K562 (cell line): Measurements from ENCODE around the gene GCNT1. TPM values are rescaled to one million over a fixed set of nuclear protein-coding genes. Genes with fewer than 3 reads are reported as not detected.
A peak's percentile ranks its signal among the peaks of the same experiment; 100 is the strongest.

Experiments used
- ATAC-seq: fragments of 200-7000 bp; cut with Tn5 transposase; 3 replicates; pipeline ENCODE4 v1.9.1; 2020; ENCODE audit warnings: moderate library complexity
- BruUV-seq: library from RNA; stranded (reverse); fragments of 400-500 nt; replicated peaks from 2 replicates; lab custom pipeline; 2021; lab: Mats Ljungman, UMichigan
- CTCF ChIA-PET: fragments of 300-600 bp; formaldehyde crosslinking; extraction: SDS; loops from one replicate; lab custom pipeline; 2021; ENCODE audit warnings: low intra/inter-chr PET ratio; lab: Yijun Ruan, JAX
- POLR2A ChIA-PET: fragments of 300-600, 350-650 bp; sonication (Branson Sonifier 250); formaldehyde crosslinking; extraction: SDS; loops from one replicate; lab custom pipeline; 2021; ENCODE audit warnings: antibody characterized with exemption, inconsistent platforms; lab: Yijun Ruan, JAX
- DNase-seq, 4 experiments: peaks; one replicate each; pipeline versions ENCODE4 v3.0.0 to v3.0.0-alpha.2; 2011 to 2018; ENCODE audit warnings: low spot score in 3 of 4, mixed read lengths in 3 of 4; ENCODE audit errors: extremely low read depth in 1 of 4
- FAIRE-seq: peaks from 2 replicates; lab custom pipeline; 2011; peaks lifted over from hg19 to GRCh38; lab: Jason Lieb, UNC
- H2AFZ ChIP-seq: 2 replicates; pipeline ENCODE4 v1.6.0; 2011; ENCODE audit warnings: low read depth, low read length, control low read depth, inconsistent platforms
- H3K27ac ChIP-seq: fragments of 200-600 bp; 3 replicates; pipeline ENCODE4 v1.8.0; 2011; ENCODE audit warnings: low read depth, mild to moderate bottlenecking, control low read depth, inconsistent platforms, low read length, moderate library complexity, mixed read lengths; ENCODE audit errors: extremely low read depth
- H3K27me3 ChIP-seq, 2 experiments: fragments of 300-600 bp in 1 of 2; 2 replicates in 1 of 2; 3 replicates in 1 of 2; pipeline versions ENCODE4 v1.6.0 to v1.8.0; 2011; ENCODE audit warnings: inconsistent platforms in 2 of 2, low read length in 2 of 2, mild to moderate bottlenecking in 1 of 2, mixed read lengths in 1 of 2, moderate library complexity in 1 of 2; ENCODE audit not compliant: control insufficient read depth in 2 of 2, insufficient read depth in 2 of 2
- H3K36me3 ChIP-seq: fragments of 300-600 bp; 3 replicates; pipeline ENCODE4 v1.8.0; 2011; ENCODE audit warnings: mild to moderate bottlenecking, low read length, inconsistent platforms; ENCODE audit not compliant: control insufficient read depth, insufficient read depth
- H3K4me1 ChIP-seq, 2 experiments: fragments of 200-600 bp in 1 of 2; replicated peaks in 1 of 2; 2 replicates in 1 of 2; 3 replicates in 1 of 2; pipeline versions ENCODE4 v1.5.1 to v1.8.0; 2011; ENCODE audit warnings: inconsistent platforms in 2 of 2, low read length in 2 of 2, mild to moderate bottlenecking in 1 of 2, mixed read lengths in 1 of 2, moderate library complexity in 1 of 2; ENCODE audit not compliant: control insufficient read depth in 2 of 2, insufficient read depth in 2 of 2
- H3K4me2 ChIP-seq: 2 replicates; pipeline ENCODE4 v1.6.1; 2011; ENCODE audit warnings: low read length, control low read depth, inconsistent platforms, mixed read lengths; ENCODE audit not compliant: insufficient read depth
- H3K4me3 ChIP-seq: fragments of 200-600 bp; sonication (generic), shearing (Covaris generic); 2 replicates; pipeline ENCODE4 v1.5.1; 2016; ENCODE audit warnings: control low read depth, inconsistent platforms
- H3K79me2 ChIP-seq: fragments of 200-600 bp; 3 replicates; pipeline ENCODE4 v1.8.0; 2011; ENCODE audit warnings: low read length, inconsistent platforms; ENCODE audit not compliant: control insufficient read depth, insufficient read depth
- H3K9ac ChIP-seq, 2 experiments: 2 replicates each; pipeline versions ENCODE4 v1.6.0 to v1.6.1; 2011; ENCODE audit warnings: low read depth in 2 of 2, low read length in 2 of 2, control low read depth in 1 of 2, inconsistent platforms in 1 of 2, mild to moderate bottlenecking in 1 of 2, mixed read lengths in 1 of 2; ENCODE audit not compliant: insufficient read depth in 1 of 2
- H3K9me1 ChIP-seq: one replicate; pipeline ENCODE4 v1.6.0; 2011; ENCODE audit warnings: inconsistent platforms, mild to moderate bottlenecking, low read length, moderate library complexity; ENCODE audit not compliant: control insufficient read depth, insufficient read depth
- H3K9me3 ChIP-seq: replicated peaks from 2 replicates; pipeline ENCODE4 v1.5.1; 2011; ENCODE audit warnings: low read depth, low read length, inconsistent platforms; ENCODE audit not compliant: control insufficient read depth, insufficient read depth
- H4K20me1 ChIP-seq: replicated peaks from 2 replicates; pipeline ENCODE4 v1.6.1; 2011; ENCODE audit warnings: low read length, inconsistent platforms, mixed read lengths; ENCODE audit not compliant: control insufficient read depth, insufficient read depth
- CEBPG ChIP-seq, 3 experiments: fragments of 200-800 bp in 1 of 3; sonication (Bioruptor generic) in 1 of 3; sonication (generic) in 1 of 3; formaldehyde crosslinking in 1 of 3; IDR thresholded peaks in 2 of 3; conservative IDR thresholded peaks in 1 of 3; 2 replicates each; pipeline versions ENCODE4 v1.6.1 to v1.8.0; 2016 to 2022; ENCODE audit warnings: missing compliant biosample characterization in 2 of 3, missing genetic modification characterization in 2 of 3, mild to moderate bottlenecking in 1 of 3, missing genetic modification reagents in 1 of 3
- PTTG1 ChIP-seq: fragments of 450-650 bp; IDR thresholded peaks from 2 replicates; pipeline ENCODE4 v1.6.1; 2016; ENCODE audit warnings: low read depth, mild to moderate bottlenecking, missing genetic modification characterization, missing compliant biosample characterization
- RBM34 ChIP-seq: fragments of 200-400 bp; formaldehyde crosslinking; IDR thresholded peaks from 2 replicates; pipeline ENCODE4 v1.6.1; 2018; ENCODE audit warnings: low read length, borderline replicate concordance; ENCODE audit not compliant: insufficient read depth
- WGBS: fragments of 100-300 bp; shearing (Covaris generic); methylation state at CpG from one replicate; pipeline ENCODE4 v1.1.6; 2016; ENCODE audit warnings: low coverage, mixed read lengths; ENCODE audit not compliant: insufficient coverage; ENCODE audit errors: missing lambda C conversion rate; 5-methylcytosine and 5-hydroxymethylcytosine counted together
- in situ Hi-C: fragments of 300-500 bp; cut with MboI; formaldehyde crosslinking; loops from 4 replicates; pipeline ENCODE4 v1.15.0; 2018; ENCODE audit warnings: inconsistent platforms, mixed read lengths
- intact Hi-C: fragments of 100-400 bp; cut with micrococcal nuclease; formaldehyde crosslinking; loops from 2 replicates; pipeline ENCODE4 v1.14.2; 2022
- polyA plus RNA-seq, 8 experiments: library from polyadenylated mRNA; depleted of rRNA in 4 of 8; stranded (reverse) in 5 of 8; unstranded in 3 of 8; fragments of >200 nt; fragmentation: Nextera tagmentation in 2 of 8; fragmentation: Illumina TruSeq in 1 of 8; extraction: Ambion mirVana in 2 of 8; extraction: Trizol in 1 of 8; gene quantifications; 2 replicates each; pipeline versions ENCODE4 v1.2.1 to v1.2.3, GENCODE V29; 2011 to 2014; ENCODE audit warnings: inconsistent platforms in 1 of 8, missing spikeins in 1 of 8
- total RNA-seq, 7 experiments: library from RNA; depleted of rRNA in 6 of 7; stranded (reverse); fragments of >200 nt in 6 of 7; fragmentation: Illumina TruSeq in 2 of 7; extraction: Trizol in 2 of 7; gene quantifications; 2 replicates each; pipeline versions ENCODE4 v1.2.1 to v1.2.3, GENCODE V29; 2011 to 2021; ENCODE audit warnings: low replicate concordance in 1 of 7
- TF ChIP-seq, protein P1 (sequence below): fragments of 200-800 bp; sonication (Bioruptor generic); IDR thresholded peaks from 2 replicates; pipeline ENCODE4 v1.6.1; 2017; ENCODE audit warnings: missing genetic modification characterization, missing compliant biosample characterization

Gene GCNT1
- total and polyA plus RNA-seq, 9 of the 15 experiments (the other 6 are each of a cell fraction or from before 2014, with no cell fraction given) = 0.01 to 0.71 (median 0.10) TPM

DNA sequence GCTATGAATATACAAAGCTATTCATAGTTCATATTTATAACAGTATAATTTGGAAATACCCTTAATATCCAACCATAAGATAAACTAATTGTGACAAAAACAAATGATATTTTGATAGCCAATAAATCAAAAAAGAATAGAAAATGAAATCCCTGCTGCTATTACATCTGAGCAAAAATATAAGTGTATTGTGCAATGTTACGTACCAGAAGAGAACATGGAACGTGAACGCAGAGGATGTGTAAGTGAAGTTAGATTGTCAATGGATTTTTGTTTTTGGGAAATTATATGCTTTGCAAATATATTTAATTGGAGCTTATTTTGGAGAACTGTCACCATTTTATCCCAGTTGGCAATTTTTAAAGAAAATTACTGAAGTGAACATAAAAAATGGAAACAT is 15.4 kb downstream of the GCNT1 start:
- Histone ChIP-seq H3K9me1 (no peaks in the 10 kb centered on the region), H3K27ac (no peak overlapping the region), H3K27me3 (no peaks in the 10 kb centered on the region; a peak in 2 of 5 replicates), H3K4me2 (no peak overlapping the region), H3K36me3 (no peaks in the 10 kb centered on the region), H3K79me2 (no peaks in the 10 kb centered on the region), H3K9ac (no peak overlapping the region), H3K4me1 (no peaks in the 10 kb centered on the region), H4K20me1 (no peaks in the 10 kb centered on the region), H2AFZ (no peak overlapping the region), H3K4me3 (no peak overlapping the region), H3K9me3 (no peaks in the 10 kb centered on the region)
- DNase-seq (no peak), ATAC-seq (no peak), FAIRE-seq (no peak)
- intact Hi-C loops = no loop called here
- CTCF ChIA-PET = no interaction called here
- no TSS peak for BruUV-seq
- in situ Hi-C loops = no loop called here
- 3% methylated on average over 3 of the region's 3 CpGs for WGBS
- no peak for TF ChIP-seq PTTG1 (tag)
- TF ChIP-seq, protein P1, sequence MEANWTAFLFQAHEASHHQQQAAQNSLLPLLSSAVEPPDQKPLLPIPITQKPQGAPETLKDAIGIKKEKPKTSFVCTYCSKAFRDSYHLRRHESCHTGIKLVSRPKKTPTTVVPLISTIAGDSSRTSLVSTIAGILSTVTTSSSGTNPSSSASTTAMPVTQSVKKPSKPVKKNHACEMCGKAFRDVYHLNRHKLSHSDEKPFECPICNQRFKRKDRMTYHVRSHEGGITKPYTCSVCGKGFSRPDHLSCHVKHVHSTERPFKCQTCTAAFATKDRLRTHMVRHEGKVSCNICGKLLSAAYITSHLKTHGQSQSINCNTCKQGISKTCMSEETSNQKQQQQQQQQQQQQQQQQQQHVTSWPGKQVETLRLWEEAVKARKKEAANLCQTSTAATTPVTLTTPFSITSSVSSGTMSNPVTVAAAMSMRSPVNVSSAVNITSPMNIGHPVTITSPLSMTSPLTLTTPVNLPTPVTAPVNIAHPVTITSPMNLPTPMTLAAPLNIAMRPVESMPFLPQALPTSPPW (CRISPR knock-in tag) = no peak
- no peak for TF ChIP-seq RBM34
- no peak for TF ChIP-seq CEBPG (CRISPR knock-in tag; IDR thresholded peaks at IDR 0.05)
- TF ChIP-seq CEBPG (tag; conservative IDR thresholded peaks at IDR 0.05 in 1 of 2, IDR thresholded peaks at IDR 0.05 in 1 of 2) = peak in 1 of 2 experiments; percentile 40; a peak in 2 of 4 replicates
- POLR2A ChIA-PET = no interaction called here
